ENCODE results near the gene KRTAP4-4.

The KRTAP4-4 gene

GRCh38 chr17:41111151-41111885 is 49.2 kb downstream of the KRTAP4-4 start:
- no peak for DNase-seq (ENCODE audit: low spot score)

Data from LoVo (cell line).